ENCODE measurements around the gene APOLD1.
A peak's percentile ranks its signal among the peaks of the same experiment; 100 is the strongest.
"Not testable (repeated sequence)": the region's sequence is repeated elsewhere in the genome, so short reads cannot be mapped to it uniquely, and the experiment has no call there.

The APOLD1 gene, protein sequence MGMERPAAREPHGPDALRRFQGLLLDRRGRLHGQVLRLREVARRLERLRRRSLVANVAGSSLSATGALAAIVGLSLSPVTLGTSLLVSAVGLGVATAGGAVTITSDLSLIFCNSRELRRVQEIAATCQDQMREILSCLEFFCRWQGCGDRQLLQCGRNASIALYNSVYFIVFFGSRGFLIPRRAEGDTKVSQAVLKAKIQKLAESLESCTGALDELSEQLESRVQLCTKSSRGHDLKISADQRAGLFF

DNA sequence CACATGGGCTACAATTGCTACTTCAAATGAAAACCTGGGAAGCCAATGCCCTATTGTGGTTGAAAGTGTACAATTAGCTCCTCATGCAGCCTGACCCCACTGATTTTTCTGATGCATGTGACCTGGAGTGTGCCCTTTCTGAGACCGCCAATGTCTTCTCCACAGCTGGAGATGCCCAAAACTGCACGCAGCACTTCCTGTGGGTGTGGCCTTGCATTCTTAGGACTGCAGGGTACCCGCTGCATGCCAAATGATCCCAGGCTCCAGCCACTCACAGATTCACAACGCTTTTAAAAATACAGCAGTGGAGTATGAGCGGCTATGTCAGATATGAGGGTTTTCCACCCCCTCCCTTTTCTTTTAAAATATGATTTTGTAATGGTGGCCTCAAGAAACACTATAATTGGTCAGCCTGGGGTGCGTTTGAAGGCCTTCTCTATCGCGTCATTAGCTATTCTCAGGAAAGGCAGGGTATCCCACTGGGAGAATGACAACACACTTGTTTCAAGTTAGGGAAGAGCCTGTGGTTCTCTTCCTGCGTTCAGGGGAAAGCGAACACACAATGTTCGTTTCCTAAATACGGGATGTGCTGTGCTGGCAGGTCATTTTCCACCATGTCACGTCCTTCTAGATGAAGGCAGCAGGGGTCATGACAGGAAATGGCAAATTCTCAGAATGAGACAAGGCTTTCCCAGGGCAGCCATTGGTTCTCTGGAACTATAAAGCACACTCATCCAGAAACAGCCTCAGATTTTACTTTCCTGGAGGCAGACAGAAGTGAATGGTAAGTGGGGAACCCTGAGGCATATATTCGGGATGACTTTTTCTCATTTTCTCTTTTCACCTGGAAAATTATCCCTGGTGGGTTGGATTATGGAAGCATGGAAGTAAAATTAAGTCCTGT lies at the start of gene APOLD1:
Gene APOLD1, plus strand, starts transcription at position 749 of the 904 bp plus-strand sequence. Its CDS starts 33 bp downstream, at position 782.
- no peak for DNase-seq

DNA sequence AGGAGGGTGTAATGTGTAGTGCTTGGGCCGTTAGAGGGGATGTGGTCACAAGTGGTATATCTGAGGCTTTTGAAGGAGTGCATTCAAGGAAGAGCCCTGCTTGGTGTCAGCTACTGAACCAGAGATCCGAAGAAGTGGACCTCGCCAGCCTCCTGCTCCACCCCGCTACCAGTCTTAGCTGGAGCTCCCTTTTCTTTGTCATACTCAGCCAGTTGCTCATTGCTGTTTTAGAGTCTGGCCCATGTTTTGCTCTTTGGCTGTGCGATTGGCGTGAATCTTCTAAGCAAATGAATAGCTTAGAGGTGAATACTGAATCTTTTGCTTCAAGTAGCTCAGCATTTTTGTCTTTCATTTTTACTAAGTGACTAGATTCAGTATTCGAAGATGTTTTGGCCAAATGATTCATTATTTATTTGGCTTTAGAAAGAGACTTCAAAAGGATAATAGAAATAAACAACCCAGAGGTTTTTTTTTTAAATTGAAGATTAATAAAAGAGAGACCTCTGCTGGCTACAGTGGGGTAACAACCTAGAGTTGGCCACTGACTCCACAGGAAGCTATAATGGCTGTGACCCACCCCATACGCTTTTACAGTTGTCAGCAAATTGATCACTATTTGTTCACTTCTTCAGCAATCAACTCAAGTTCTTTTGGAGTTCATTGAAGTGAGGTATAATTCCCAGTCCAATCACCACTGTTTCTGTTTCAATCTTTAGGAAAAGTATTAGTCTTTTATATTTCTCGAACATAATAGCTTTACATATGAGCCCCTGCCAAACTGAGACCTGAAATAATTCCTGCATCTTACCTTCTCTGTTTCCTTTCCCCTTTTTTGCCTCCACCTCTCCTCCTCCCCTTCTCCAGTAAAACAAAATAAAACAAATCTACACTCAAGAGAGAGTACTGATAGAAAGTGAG lies 48.4 kb upstream of the APOLD1 start:
- DNase-seq = peak; percentile 92

DNA sequence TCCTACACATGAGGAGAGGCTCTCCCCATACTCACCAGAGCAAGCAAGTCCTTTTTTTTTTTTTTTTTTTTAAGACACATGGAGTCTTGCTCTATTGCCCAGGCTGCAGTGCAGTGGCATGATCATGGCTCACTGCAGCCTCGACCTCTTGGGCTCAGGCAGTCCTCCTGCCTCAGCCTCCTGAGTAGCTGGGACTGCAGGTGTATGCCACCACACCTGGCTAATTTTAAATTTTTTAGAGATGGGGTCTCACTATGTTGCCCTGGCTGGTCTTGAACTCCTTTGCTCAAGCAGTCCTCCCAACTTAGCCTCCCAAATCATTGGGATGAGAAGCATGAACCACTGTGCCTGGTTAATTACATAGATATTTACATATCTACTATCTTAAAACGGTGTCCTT lies 47.3 kb upstream of the APOLD1 start:
- DNase-seq = not testable (repeated sequence)

DNA sequence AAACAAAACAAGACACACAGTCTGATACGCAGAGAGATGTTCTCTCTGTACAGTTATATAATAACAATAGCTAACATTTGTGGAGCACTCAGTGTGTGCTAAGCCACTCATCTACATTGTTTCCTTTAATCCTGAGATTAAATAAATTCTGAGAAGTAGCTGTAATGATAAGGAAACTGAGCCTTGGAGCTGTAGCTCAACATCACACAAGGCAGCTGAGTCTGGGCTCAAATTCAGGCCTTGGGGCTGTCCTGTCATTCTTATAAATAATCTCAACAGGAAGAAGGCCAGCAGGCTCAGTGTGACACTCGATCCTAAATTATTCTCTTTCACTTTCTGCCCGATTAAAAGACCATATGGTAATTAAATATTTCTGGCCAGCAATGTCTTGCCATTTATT lies 43.8 kb upstream of the APOLD1 start:
- peak; percentile 74 for DNase-seq

DNA sequence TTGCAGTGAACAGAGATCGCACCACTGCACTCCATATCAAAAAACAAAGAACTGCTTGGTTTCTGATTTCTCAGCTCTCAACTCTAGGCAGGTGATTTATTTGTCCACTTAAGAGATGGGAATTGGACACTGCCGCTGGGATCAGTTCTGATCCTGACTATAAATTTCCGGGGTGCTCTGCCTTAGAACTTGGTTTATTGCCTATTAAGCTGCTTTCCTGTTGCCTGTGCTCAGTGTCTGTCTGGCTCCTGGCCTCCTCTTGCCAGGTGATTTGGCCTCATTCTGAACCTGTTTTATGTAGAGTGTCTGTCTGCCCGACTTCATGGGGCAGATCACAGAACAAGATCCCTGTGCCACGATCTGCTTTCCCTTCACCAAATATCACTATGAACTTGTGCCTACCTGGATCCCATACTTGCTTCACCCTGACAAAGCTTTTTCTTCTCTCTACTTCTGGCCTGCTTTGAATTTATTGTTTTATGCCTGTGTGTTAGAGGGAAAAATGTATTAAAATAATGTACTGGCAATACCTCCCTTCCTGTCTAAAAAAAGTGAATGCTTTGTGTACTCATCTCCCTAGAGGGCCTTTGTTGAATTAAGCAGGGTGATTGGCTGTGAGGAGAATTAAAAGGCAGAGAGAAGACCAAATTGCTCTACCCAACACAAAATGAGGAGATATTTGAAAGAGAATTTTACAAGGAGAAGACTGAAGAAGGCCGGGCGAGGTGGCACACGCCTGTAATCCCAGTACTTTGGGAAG lies 40.7 kb upstream of the APOLD1 start:
- DNase-seq = no peak

DNA sequence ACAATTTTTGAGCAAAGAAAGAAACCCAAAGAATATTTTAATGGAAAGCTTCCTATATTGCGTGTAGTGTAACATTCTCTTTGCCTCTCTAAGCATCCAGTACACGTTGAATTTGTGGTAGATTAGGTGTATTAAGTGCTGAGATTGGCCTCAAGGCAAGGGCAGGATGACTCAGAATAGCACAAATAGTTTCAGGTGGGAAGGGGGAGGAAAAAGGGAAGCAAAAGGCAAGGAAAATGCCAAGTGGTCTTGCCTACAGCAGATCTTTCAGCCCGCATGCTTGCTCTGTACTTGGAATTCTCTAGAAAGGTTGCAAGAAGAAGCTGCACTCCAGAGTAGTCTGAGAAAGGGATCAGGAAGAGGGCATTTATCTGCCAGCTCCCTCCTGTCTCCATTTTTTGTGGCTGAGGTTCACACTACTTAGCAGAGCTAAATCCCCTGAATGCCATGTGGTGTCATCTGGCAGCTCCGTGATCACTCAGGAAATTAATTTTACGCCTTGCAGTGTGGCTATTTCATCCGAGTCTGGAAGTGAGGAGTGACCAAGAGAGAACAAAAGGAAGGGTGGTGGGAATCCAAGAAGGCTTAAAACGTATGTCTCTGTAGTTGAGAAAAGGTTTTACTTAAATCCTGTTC lies 39.8 kb upstream of the APOLD1 start:
- no peak for DNase-seq

DNA sequence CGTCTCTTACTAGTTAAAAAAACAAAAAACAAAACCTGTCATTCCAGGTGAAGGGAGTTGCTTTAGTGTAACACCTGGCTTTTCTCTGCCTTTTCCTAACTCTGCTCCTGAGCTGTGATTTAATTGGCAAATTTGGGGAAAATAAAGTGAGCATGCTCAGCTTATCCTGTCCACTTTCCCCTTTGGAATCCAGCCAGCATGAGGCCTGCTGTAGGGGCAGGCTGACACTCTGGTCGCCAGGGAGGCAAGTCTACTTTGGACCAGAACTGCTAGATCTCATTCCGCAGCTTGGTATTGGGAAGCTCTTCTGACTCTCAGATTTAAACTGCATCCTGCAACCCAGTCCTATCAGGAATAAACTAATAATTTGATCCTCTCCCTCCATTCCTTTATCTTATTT lies 38.2 kb upstream of the APOLD1 start:
- DNase-seq = no peak

DNA sequence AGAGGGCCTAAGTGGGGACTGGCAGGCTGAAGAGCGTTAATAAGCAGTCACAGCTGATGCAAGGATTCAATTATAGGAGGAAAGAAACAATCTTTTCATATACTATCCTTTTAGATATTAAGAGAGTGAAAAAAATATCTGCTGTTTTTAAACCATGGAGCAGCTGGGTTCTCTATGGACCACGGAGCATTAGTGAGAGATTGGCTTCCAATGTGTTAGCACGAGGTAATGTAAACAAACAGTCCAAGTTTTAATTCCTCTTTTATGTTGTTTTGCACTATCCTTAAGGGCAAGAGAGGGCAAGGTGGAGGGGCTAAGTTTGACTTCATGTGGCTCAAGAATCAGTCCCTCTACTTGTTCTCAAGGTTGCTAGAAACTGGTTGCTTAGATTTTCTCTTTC lies 37.4 kb upstream of the APOLD1 start:
- no peak for DNase-seq

DNA sequence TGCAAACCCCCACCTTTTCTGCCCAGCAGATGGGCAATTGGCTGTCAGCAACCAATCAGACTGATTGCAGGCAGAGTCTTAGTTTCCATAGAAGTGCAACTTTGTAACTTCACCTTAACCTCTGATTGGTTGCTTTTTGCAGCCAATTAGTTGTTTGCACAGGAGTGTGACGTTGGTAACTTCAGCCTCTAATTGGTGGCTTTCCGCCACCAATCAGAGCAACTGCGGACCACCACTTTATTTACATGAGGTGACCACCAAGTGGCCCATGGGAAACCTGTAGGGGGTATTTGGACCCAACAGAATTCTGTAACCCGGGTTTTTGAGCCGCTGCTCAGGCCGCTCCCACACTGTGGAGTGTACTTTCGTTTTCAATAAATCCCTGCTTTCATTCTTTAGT lies 36.0 kb upstream of the APOLD1 start:
- DNase-seq = no peak

DNA sequence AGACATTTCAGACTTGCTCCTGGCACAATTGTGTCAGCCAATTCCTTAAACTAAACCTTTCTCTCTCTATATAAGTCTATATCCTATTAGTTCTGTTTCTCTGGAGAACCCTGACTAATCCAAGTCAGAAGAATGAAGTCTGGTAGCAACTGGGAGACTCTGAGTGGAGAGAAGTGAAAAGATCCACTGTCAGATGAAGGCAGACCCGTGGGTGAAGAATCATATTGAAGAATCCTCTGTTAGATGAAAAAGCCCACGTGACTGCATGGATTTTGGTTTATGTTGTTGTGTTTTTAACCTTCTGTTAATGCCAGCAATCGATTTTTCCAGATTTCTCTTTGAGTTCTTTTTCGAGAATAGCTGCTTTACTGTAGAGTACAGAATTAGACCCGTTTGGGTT lies 29.5 kb upstream of the APOLD1 start:
- DNase-seq = no peak

DNA sequence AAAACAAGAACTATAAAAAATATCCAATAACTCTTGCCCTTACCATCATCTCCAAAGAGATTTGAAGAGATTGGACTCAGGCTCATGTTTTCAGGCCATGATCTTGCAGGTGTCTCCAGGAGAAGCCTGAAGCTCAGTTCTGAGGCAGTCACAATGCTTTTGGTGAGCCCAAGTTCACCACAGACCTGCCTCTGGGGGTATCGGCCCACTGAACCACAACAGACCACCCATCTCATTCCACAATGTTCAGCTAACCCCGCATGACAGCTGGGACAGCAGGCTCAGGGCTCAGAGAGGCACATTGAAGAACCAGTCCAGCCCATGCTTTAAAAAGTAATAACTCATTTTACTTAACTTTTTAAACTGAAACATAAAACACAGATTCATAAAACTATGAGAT lies 28.3 kb upstream of the APOLD1 start:
- DNase-seq = no peak

DNA sequence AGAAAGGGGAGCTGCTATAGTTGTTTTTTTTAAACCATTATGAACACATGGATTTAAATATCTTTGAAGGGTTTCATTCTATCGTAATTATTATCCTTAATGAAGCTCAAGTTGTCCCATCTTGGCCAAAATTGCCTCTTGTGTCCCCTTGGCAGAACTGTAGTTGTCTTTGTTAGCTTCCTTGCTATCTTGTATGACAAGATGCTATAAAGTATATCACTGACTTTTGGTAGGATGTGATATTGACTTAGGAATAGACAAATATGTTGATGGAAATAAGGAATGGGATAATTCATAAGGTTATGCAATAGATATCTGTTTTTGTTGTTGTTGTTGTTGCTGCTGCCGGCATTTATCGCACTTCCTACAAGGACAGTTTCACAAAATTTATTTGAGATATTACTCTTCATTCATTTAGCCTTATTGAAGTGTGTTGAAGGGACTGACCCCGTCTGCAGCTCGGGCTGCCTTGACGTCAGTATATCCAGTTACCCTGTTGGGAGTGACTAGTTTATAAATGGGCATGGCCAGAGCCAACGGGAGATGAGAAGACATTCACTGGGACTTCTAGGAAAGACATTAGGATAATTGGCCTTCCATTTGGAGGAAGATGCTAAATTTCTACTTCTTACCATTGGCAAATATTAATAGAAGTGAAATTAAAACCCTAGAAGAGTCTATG lies 26.1 kb upstream of the APOLD1 start:
- DNase-seq = no peak

DNA sequence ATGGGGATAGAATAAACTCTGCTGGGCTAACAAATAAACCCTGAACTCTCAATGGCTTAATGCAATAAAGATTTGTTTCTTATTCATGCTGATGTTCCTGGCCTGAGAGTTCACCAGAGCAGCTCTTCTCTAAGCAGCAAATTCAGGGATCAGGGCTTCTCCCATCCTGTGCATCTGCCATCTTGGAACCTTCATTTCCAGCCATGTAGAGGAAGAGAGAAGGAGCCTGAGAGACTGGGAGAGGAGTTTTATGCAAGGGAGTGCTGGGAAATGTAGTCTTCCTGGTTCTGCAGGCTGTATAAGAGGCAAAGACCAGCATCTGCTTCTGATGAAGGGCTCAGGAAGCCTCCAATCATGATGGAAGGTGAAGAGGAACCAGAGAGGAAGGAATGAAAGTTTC lies 20.6 kb upstream of the APOLD1 start:
- DNase-seq = no peak

DNA sequence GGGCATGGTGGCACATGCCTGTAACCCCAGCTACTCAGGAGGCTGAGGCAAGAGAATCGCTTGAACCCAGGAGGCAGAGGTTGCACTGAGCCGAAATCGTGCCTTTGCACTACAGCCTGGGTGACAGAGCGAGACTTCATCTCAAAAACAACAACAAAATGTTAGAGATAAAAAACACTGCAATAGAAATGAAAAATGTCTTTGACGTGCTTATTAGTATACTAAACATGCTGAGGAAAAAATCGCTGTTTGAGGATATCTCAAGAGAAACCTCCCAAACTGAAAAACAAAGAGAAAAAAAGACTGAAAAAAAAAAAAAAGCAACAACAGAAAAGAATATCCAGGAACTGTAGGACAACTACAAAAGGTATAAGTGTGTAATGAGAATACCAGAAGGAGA lies 15.2 kb upstream of the APOLD1 start:
- no peak for DNase-seq

DNA sequence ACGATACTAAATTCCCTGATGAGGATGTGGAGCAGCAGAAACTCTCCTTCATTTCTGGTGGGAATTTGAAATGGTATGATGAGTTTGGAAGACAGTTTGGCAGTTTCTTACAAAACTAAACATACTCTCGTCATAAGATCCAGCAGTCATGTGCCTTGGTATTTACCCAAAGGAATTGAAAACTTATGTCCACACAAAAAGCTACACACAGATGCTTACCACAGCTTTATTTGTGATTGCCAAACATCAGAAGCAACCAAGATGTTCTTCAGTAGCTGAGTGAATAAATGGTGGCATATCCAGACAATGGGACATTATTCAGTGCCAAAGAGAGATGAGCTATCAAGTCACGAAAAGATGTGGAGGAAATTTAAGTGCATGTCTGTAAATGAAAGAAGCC lies 10.7 kb upstream of the APOLD1 start:
- no peak for DNase-seq

DNA sequence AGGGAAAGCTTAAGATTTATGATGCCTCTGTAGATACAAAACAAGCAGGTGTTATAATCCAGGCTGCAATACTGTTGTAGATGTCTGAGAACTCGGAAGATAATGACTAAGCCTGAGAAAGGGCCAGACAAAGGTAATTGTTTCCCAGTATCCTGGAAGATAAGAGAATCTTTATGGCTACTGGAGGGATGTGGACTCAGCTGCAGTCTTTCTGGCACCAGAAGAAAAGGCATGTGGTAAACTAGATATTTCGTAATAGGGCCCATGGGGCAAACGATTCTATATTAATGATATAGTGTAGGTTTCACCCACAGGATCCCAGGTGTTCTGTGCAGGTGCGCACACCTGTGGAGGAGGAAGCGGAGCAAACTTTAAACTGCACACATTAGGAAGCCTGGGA lies 9.2 kb upstream of the APOLD1 start:
- DNase-seq = no peak

DNA sequence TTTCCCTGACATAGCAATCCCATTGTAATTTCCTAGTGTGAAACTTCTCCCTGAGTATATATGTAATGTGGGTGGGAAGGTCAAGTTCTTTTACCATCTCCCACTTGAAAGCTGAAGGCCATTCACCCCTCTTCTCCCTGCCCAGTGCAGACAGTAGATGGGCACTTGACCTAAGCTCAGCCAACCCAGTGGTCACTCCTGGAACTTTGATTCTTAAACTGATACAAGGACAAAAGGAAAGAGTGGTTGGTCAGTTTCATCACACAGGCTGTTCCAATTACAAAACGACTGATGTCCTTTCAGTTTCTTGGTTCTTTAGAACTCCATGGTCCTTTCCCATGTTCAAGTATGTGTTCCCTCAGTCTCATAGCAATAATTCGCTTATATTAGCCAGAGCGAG lies 8.4 kb upstream of the APOLD1 start:
- DNase-seq = no peak

DNA sequence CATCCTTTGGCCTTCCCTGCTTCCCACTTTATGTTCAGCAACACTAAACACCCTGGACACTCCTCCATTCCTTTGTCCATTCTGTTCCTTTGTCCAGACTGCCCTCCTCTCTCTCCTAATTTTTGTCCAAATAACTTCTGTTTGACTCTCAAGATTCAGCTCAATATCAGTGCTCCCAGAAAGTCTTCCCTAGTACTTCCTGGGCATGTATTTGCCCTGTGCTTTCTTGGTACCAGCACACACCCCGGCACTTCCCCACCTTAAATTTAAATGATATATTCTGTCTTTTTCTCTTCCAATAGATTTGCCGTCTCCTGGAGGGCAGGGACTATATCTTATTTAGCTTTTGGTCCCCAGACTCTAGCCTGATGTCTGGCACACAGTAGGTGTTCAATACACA lies 6.5 kb upstream of the APOLD1 start:
- DNase-seq = no peak

DNA sequence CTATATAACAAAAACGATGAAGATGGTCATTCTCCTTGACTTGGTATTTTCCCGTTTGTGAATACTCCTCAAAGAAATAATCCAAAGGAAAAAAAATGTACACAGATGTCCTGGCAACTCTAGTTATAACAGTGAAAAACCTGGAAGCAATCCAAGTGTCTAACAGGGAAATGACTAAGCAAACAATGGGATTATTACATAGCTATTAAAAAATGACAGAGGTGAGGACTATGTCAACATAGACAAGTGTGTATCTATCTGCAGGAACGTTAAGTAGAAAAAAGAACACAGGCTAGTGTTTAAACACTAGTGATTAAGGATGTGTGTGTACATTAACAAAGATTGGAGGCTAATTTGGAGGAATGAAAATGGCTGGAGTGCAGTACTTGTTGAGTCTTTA lies 5.9 kb upstream of the APOLD1 start:
- peak; percentile 75 for DNase-seq

DNA sequence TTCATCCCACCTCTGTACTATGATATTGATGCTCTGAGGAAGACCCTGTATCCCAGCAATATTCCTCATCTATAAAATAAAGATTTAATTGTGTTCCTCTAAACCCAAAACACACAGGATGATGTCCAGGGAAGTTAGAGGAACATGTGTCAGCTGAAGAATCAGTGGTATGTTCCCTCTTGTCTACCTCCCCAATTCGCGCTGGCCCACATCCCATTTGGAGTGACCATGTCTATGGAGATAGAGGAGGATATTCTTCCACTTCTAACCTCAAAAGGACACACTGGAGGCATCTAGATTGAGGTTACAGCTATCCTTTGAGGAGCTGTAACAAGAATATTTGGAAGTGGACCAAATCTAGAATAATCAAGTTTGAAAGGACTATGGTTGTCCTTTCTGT lies 1.3 kb upstream of the APOLD1 start:
- no peak for DNase-seq

DNA sequence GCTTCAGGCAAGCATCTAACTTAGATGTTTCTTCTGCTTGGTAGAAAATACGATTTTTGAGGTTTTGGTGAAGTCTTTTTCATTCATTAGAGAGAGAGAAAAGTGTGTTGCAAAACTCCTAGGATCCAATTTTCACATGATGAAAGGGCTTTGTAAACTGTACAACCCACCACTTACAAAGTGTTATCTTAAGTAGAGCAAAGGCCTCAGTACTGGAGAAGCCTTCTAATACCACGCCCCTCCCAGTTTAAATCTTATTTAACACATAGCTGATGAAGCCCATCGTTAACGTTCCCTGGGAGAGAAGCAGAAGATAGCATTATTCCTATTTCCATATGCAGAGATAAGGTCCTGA lies 869 bp downstream of the APOLD1 start:
- DNase-seq = peak; percentile 80

Data from hematopoietic multipotent progenitor cell treated with erythropoietin and hydrocortisone succinate and interleukin-3 and kit ligand, for 6 days (in vitro differentiated cells).